Activated T-helper 17 cell treated with anti-CD3 and anti-CD28 coated beads, Interleukin-2, amount 50 U/mL, for 72 hours (primary cell): ENCODE data around the gene CIC. TPM values are rescaled to one million over a fixed set of nuclear protein-coding genes. Genes with fewer than 3 reads are reported as not detected.

Experiments
- ATAC-seq: fragments of 150-1000 bp; cut with Tn5 transposase; replicated peaks from 2 replicates; pipeline ENCODE4 v1.10.0; 2021; ENCODE audit warnings: mild to moderate bottlenecking, moderate library complexity
- H3K27ac Mint-ChIP-seq: one replicate; pipeline ENCODE4 v1.8.0; 2022; ENCODE audit warnings: mixed read lengths
- H3K27me3 Mint-ChIP-seq: one replicate; pipeline ENCODE4 v1.8.0; 2022; ENCODE audit warnings: mixed read lengths
- H3K36me3 Mint-ChIP-seq: one replicate; pipeline ENCODE4 v1.8.0; 2022; ENCODE audit warnings: low read depth, mild to moderate bottlenecking, mixed read lengths
- H3K4me1 Mint-ChIP-seq: one replicate; pipeline ENCODE4 v1.8.0; 2022; ENCODE audit warnings: mixed read lengths
- H3K4me3 Mint-ChIP-seq: one replicate; pipeline ENCODE4 v1.8.0; 2022; ENCODE audit warnings: mild to moderate bottlenecking, mixed read lengths
- H3K9me3 Mint-ChIP-seq: one replicate; pipeline ENCODE4 v1.8.0; 2022; ENCODE audit warnings: mixed read lengths
- total RNA-seq, 2 donors: library from RNA; stranded (reverse); gene quantifications; one replicate each; pipeline ENCODE4 v1.2.3, GENCODE V29; 2022

CIC gene
- total RNA-seq, 2 donors from 2014 or later: 85.4 to 165 TPM

- ATAC-seq: no peak
- peaks cover 65% of the 10 kb centered on the region for H3K36me3 Mint-ChIP-seq
- H3K9me3 Mint-ChIP-seq: no peaks in the 10 kb centered on the region
- H3K27me3 Mint-ChIP-seq: no peaks in the 10 kb centered on the region
- peak overlapping the region; percentile 46 for H3K27ac Mint-ChIP-seq
- H3K4me1 Mint-ChIP-seq: peaks cover 43% of the 10 kb centered on the region
- no peak overlapping the region for H3K4me3 Mint-ChIP-seq
These were observed 6.1 kb downstream of the CIC start for GRCh38 chr19:42275103-42275502.

GRCh38 chr19:42275517-42275916 is 6.5 kb downstream of the CIC start:
- no peaks in the 10 kb centered on the region for H3K9me3 Mint-ChIP-seq
- H3K4me1 Mint-ChIP-seq: peaks cover 43% of the 10 kb centered on the region
- H3K36me3 Mint-ChIP-seq: peaks cover 65% of the 10 kb centered on the region
- H3K27ac Mint-ChIP-seq: peak overlapping the region; percentile 46
- no peaks in the 10 kb centered on the region for H3K27me3 Mint-ChIP-seq
- ATAC-seq: no peak
- H3K4me3 Mint-ChIP-seq: no peak overlapping the region

GRCh38 chr19:42276284-42276683 is 7.2 kb downstream of the CIC start:
- H3K9me3 Mint-ChIP-seq: no peaks in the 10 kb centered on the region
- H3K4me1 Mint-ChIP-seq: peaks cover 39% of the 10 kb centered on the region
- H3K27me3 Mint-ChIP-seq: no peaks in the 10 kb centered on the region
- ATAC-seq: no peak
- H3K4me3 Mint-ChIP-seq: no peak overlapping the region
- peaks cover 65% of the 10 kb centered on the region for H3K36me3 Mint-ChIP-seq
- H3K27ac Mint-ChIP-seq: peak overlapping the region; percentile 46

- Mint-ChIP-seq H3K4me1 (peaks cover 39% of the 10 kb centered on the region), H3K27ac (peak overlapping the region; percentile 46), H3K27me3 (no peaks in the 10 kb centered on the region), H3K9me3 (no peaks in the 10 kb centered on the region), H3K36me3 (peaks cover 65% of the 10 kb centered on the region), H3K4me3 (no peak overlapping the region)
- ATAC-seq: peak; percentile 75
These were observed 7.8 kb downstream of the CIC start for GRCh38 chr19:42276821-42277220.

- Mint-ChIP-seq H3K9me3 (no peaks in the 10 kb centered on the region), H3K27ac (peak overlapping the region; percentile 98), H3K4me1 (peaks cover 45% of the 10 kb centered on the region), H3K36me3 (peaks cover 60% of the 10 kb centered on the region), H3K27me3 (no peaks in the 10 kb centered on the region), H3K4me3 (no peak overlapping the region)
- ATAC-seq: no peak
These were observed 8.9 kb downstream of the CIC start for GRCh38 chr19:42277821-42278451.

GRCh38 chr19:42278452-42279154 is 9.6 kb downstream of the CIC start:
- Mint-ChIP-seq H3K36me3 (peaks cover 53% of the 10 kb centered on the region), H3K4me1 (peaks cover 45% of the 10 kb centered on the region), H3K27me3 (no peaks in the 10 kb centered on the region), H3K9me3 (no peaks in the 10 kb centered on the region), H3K4me3 (no peak overlapping the region), H3K27ac (peak overlapping the region; percentile 98)
- ATAC-seq: no peak

GRCh38 chr19:42279155-42279901 is 10.3 kb downstream of the CIC start:
- Mint-ChIP-seq H3K27me3 (no peaks in the 10 kb centered on the region), H3K36me3 (peaks cover 46% of the 10 kb centered on the region), H3K4me3 (no peak overlapping the region), H3K27ac (peak overlapping the region; percentile 98), H3K4me1 (peaks cover 45% of the 10 kb centered on the region), H3K9me3 (no peaks in the 10 kb centered on the region)
- no peak for ATAC-seq

- peak; percentile 36 for ATAC-seq
- peak overlapping the region; percentile 98 for H3K27ac Mint-ChIP-seq
- H3K4me1 Mint-ChIP-seq: peaks cover 43% of the 10 kb centered on the region
- H3K9me3 Mint-ChIP-seq: no peaks in the 10 kb centered on the region
- no peak overlapping the region for H3K4me3 Mint-ChIP-seq
- peaks cover 44% of the 10 kb centered on the region for H3K36me3 Mint-ChIP-seq
- H3K27me3 Mint-ChIP-seq: no peaks in the 10 kb centered on the region
These were observed 11.1 kb downstream of the CIC start for GRCh38 chr19:42279902-42280814.

- H3K4me3 Mint-ChIP-seq: no peak overlapping the region
- no peak for ATAC-seq
- no peaks in the 10 kb centered on the region for H3K9me3 Mint-ChIP-seq
- peaks cover 44% of the 10 kb centered on the region for H3K36me3 Mint-ChIP-seq
- H3K4me1 Mint-ChIP-seq: peaks cover 42% of the 10 kb centered on the region
- H3K27ac Mint-ChIP-seq: no peak overlapping the region
- H3K27me3 Mint-ChIP-seq: no peaks in the 10 kb centered on the region
These were observed 11.7 kb downstream of the CIC start for GRCh38 chr19:42280815-42281145.

- H3K27me3 Mint-ChIP-seq: no peaks in the 10 kb centered on the region
- peaks cover 44% of the 10 kb centered on the region for H3K36me3 Mint-ChIP-seq
- peaks cover 41% of the 10 kb centered on the region for H3K4me1 Mint-ChIP-seq
- H3K4me3 Mint-ChIP-seq: no peak overlapping the region
- no peak for ATAC-seq
- no peaks in the 10 kb centered on the region for H3K9me3 Mint-ChIP-seq
- no peak overlapping the region for H3K27ac Mint-ChIP-seq
These were observed 12.2 kb downstream of the CIC start for GRCh38 chr19:42281146-42281826.

- Mint-ChIP-seq H3K27ac (no peak overlapping the region), H3K36me3 (peaks cover 41% of the 10 kb centered on the region), H3K9me3 (no peaks in the 10 kb centered on the region), H3K4me1 (peaks cover 40% of the 10 kb centered on the region), H3K27me3 (no peaks in the 10 kb centered on the region), H3K4me3 (no peak overlapping the region)
- ATAC-seq: no peak
These were observed 13.0 kb downstream of the CIC start for GRCh38 chr19:42281827-42282762.

GRCh38 chr19:42282819-42283187 is 13.8 kb downstream of the CIC start:
- Mint-ChIP-seq H3K9me3 (no peaks in the 10 kb centered on the region), H3K27ac (no peak overlapping the region), H3K4me3 (no peak overlapping the region), H3K27me3 (no peaks in the 10 kb centered on the region), H3K4me1 (peaks cover 40% of the 10 kb centered on the region), H3K36me3 (peaks cover 43% of the 10 kb centered on the region)
- no peak for ATAC-seq
